Measurements from ENCODE around the gene UBR2. TPM values are rescaled to one million over a fixed set of nuclear protein-coding genes. Genes with fewer than 3 reads are reported as not detected.

UBR2 gene
- total and polyA plus RNA-seq, 2 of the 13 experiments (the other 11 are each of a cell fraction or from before 2014, with no cell fraction given) = 17.6 to 29.3 TPM

- TF ChIP-seq ARID4A (CRISPR knock-in tag; IDR thresholded peaks at IDR 0.05; ENCODE audit: borderline replicate concordance) (peak; percentile 98), ZNF317 (CRISPR knock-in tag; IDR thresholded peaks at IDR 0.05) (peak; percentile 85), TBL1XR1 (IDR thresholded peaks at IDR 0.05; ENCODE audit: borderline replicate concordance, low read length, partially characterized antibody) (no peak), RERE (CRISPR knock-in tag; IDR thresholded peaks at IDR 0.05; ENCODE audit: low read depth) (peak; percentile 33; the same call in 1 of the 2 replicates), GATAD2A (CRISPR knock-in tag; IDR thresholded peaks at IDR 0.05) (peak; percentile 75), ZBTB10 (CRISPR knock-in tag; IDR thresholded peaks at IDR 0.05; ENCODE audit: borderline replicate concordance) (peak; percentile 72; the same call in 1 of the 2 replicates), CEBPB (IDR thresholded peaks at IDR 0.05; ENCODE audit: borderline replicate concordance, low read depth, low read length) (peak; percentile 52; the same call in 1 of the 2 replicates), RARG (CRISPR knock-in tag; IDR thresholded peaks at IDR 0.05; ENCODE audit: low read depth) (peak; percentile 77; the same call in 1 of the 2 replicates), RAD21 (CRISPR knock-in tag; IDR thresholded peaks at IDR 0.05) (peak; percentile 40; the same call in 1 of the 2 replicates), ZNF547 (CRISPR knock-in tag; IDR thresholded peaks at IDR 0.05) (peak; percentile 63; the same call in 1 of the 2 replicates), SOX13 (IDR thresholded peaks at IDR 0.05) (peak; percentile 50), SOX13 (CRISPR knock-in tag; conservative IDR thresholded peaks at IDR 0.05 in 1 of 2, IDR thresholded peaks at IDR 0.05 in 1 of 2) (peak in 1 of 2 experiments; percentile 60; a peak in 1 of 4 replicates), ZBTB43 (CRISPR knock-in tag; conservative IDR thresholded peaks at IDR 0.05) (peak; percentile 76; the same call in 1 of the 2 replicates), GLI4 (CRISPR knock-in tag; IDR thresholded peaks at IDR 0.05; ENCODE audit: borderline replicate concordance) (peak; percentile 85)
Measured at GRCh38 chr6:42563697-42564505, at the start of gene UBR2 (continued).
